ENCODE results near the gene GAPDH. TPM values are rescaled to one million over a fixed set of nuclear protein-coding genes. Genes with fewer than 3 reads are reported as not detected.
A peak's percentile ranks its signal among the peaks of the same experiment; 100 is the strongest.

The GAPDH gene
- total RNA-seq, 1 donor from 2014 or later = 2,078 TPM

DNA sequence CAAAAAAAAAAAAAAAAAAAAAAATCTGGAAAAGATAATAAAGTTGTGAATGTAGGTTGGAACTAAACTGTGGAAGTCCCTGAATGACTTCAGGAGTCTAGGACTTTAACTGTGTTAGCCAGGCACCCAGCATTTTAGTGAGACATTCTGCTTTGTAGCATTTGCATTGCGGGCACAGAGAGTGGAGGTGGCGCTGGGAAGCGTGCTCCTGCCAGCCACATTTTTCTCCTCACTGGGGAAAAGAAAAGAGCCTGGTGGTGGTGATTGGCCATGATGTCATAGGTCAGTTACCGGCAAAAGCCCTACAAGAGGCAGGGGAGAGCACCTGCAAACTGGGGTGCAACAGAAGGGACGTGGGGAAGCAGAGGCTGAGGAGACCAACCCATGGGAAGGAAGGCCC is 9.7 kb upstream of the GAPDH start:
- Mint-ChIP-seq H3K4me1 (peaks cover 34% of the 10 kb centered on the region), H3K27ac (no peak overlapping the region), H3K27me3 (ENCODE audit: low read depth) (no peaks in the 10 kb centered on the region), H3K9me3 (no peaks in the 10 kb centered on the region), H3K36me3 (peaks cover 54% of the 10 kb centered on the region), H3K4me3 (no peak overlapping the region)
- TF ChIP-seq, protein P1, sequence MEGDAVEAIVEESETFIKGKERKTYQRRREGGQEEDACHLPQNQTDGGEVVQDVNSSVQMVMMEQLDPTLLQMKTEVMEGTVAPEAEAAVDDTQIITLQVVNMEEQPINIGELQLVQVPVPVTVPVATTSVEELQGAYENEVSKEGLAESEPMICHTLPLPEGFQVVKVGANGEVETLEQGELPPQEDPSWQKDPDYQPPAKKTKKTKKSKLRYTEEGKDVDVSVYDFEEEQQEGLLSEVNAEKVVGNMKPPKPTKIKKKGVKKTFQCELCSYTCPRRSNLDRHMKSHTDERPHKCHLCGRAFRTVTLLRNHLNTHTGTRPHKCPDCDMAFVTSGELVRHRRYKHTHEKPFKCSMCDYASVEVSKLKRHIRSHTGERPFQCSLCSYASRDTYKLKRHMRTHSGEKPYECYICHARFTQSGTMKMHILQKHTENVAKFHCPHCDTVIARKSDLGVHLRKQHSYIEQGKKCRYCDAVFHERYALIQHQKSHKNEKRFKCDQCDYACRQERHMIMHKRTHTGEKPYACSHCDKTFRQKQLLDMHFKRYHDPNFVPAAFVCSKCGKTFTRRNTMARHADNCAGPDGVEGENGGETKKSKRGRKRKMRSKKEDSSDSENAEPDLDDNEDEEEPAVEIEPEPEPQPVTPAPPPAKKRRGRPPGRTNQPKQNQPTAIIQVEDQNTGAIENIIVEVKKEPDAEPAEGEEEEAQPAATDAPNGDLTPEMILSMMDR (IDR thresholded peaks at IDR 0.05; ENCODE audit: unreplicated experiment) = no peak
- no peak for DNase-seq (ENCODE audit: low spot score in 2 of 2, unreplicated experiment in 2 of 2)

- H3K36me3 Mint-ChIP-seq = peaks cover 56% of the 10 kb centered on the region
- H3K27me3 Mint-ChIP-seq (ENCODE audit: low read depth) = no peaks in the 10 kb centered on the region
- DNase-seq (ENCODE audit: low spot score in 2 of 2, unreplicated experiment in 2 of 2) = no peak
- peak overlapping the region; percentile 62 for H3K27ac Mint-ChIP-seq
- H3K4me3 Mint-ChIP-seq = no peak overlapping the region
- TF ChIP-seq, protein P1 (IDR thresholded peaks at IDR 0.05; ENCODE audit: unreplicated experiment) = no peak
- H3K9me3 Mint-ChIP-seq = no peaks in the 10 kb centered on the region
- peaks cover 48% of the 10 kb centered on the region for H3K4me1 Mint-ChIP-seq
Measured at GRCh38 chr12:6526201-6526600, 8.1 kb upstream of the GAPDH start.

DNA sequence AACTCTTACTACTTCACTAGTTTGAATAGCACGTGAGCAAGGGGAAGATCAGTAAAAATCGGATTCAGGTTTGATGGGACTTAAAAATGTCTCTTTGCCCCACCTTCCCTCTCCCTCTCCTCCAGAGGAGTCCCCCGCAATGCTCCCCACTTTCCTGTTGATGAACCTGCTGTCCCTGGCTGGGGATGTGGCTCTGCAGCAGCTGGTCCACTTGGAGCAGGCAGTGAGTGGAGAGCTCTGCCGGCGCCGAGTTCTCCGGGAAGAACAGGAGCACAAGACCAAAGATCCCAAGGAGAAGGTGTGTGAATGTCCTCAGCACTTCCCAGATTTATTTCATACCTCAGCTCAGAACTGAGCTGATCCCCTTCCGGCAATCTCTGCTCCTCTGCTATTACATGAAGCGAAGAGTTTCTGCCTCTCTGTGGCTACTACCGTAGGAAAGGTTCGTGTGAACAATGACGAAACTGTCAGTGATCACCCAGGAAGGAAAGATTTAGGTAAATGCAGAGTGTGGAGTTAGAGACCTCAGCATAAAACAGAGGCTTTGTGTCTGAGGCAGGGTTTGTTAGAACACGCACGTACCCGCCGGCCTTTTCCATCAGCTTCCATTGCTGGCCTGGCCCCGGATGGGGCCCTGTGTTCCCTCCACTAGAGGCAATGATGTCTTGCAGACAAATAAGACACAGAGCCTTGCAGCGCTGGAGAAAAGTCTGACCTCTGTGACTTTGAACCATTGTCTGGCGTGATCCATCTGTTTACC is 7.4 kb upstream of the GAPDH start:
- H3K9me3 Mint-ChIP-seq = no peaks in the 10 kb centered on the region
- peak overlapping the region; percentile 79 for H3K27ac Mint-ChIP-seq
- peaks cover 51% of the 10 kb centered on the region for H3K4me1 Mint-ChIP-seq
- DNase-seq (ENCODE audit: low spot score in 2 of 2, unreplicated experiment in 2 of 2) = no peak
- TF ChIP-seq, protein P1 (IDR thresholded peaks at IDR 0.05; ENCODE audit: unreplicated experiment) = no peak
- no peak overlapping the region for H3K4me3 Mint-ChIP-seq
- no peaks in the 10 kb centered on the region for H3K27me3 Mint-ChIP-seq (ENCODE audit: low read depth)
- peaks cover 53% of the 10 kb centered on the region for H3K36me3 Mint-ChIP-seq

- H3K9me3 Mint-ChIP-seq = no peaks in the 10 kb centered on the region
- TF ChIP-seq, protein P1 (IDR thresholded peaks at IDR 0.05; ENCODE audit: unreplicated experiment) = no peak
- DNase-seq (ENCODE audit: low spot score in 2 of 2, unreplicated experiment in 2 of 2) = no peak
- H3K27ac Mint-ChIP-seq = peak overlapping the region; percentile 79
- peaks cover 59% of the 10 kb centered on the region for H3K4me1 Mint-ChIP-seq
- H3K4me3 Mint-ChIP-seq = no peak overlapping the region
- H3K27me3 Mint-ChIP-seq (ENCODE audit: low read depth) = no peaks in the 10 kb centered on the region
- H3K36me3 Mint-ChIP-seq = peaks cover 50% of the 10 kb centered on the region
Measured at GRCh38 chr12:6527711-6528110, 6.6 kb upstream of the GAPDH start.

- H3K27ac Mint-ChIP-seq = peak overlapping the region; percentile 98
- no peaks in the 10 kb centered on the region for H3K27me3 Mint-ChIP-seq (ENCODE audit: low read depth)
- H3K9me3 Mint-ChIP-seq = no peaks in the 10 kb centered on the region
- peaks cover 44% of the 10 kb centered on the region for H3K36me3 Mint-ChIP-seq
- TF ChIP-seq, protein P1 (IDR thresholded peaks at IDR 0.05; ENCODE audit: unreplicated experiment) = no peak
- peaks cover 66% of the 10 kb centered on the region for H3K4me1 Mint-ChIP-seq
- DNase-seq (ENCODE audit: low spot score in 2 of 2, unreplicated experiment in 2 of 2) = peak in 1 of 2 experiments; percentile 72
- H3K4me3 Mint-ChIP-seq = peak overlapping the region; percentile 11
Measured at GRCh38 chr12:6528539-6529235, 5.6 kb upstream of the GAPDH start.

Measured in mesothelial cell of epicardium (in vitro differentiated cells).